ENCODE measurements around the gene AEBP1.

Gene AEBP1

DNA sequence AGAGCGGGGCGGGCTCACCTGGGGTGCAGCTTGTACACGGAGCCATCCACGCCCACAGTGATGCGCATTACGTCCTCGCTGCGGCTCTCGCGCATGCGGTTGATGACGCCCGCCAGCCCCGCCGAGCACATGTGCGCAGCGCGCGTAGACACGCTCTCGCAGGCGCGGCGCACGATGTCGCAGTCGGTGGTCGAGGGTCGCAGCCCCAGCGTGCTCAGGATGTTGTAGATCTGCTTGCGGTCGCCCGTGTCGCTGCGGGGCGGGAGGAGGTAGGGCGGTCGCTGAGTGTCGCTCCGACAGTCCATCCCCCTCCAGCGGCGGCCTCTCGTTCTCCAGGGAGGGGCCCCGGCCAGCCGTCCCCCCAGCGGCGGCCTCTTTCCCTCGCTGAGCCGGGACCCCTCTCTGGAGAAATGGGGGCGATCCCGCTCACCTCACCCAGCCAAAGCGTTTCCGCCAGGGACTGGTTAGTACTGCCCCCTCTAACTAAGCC, 41.4 kb downstream of the AEBP1 start:
- peak; percentile 51 for DNase-seq

DNA sequence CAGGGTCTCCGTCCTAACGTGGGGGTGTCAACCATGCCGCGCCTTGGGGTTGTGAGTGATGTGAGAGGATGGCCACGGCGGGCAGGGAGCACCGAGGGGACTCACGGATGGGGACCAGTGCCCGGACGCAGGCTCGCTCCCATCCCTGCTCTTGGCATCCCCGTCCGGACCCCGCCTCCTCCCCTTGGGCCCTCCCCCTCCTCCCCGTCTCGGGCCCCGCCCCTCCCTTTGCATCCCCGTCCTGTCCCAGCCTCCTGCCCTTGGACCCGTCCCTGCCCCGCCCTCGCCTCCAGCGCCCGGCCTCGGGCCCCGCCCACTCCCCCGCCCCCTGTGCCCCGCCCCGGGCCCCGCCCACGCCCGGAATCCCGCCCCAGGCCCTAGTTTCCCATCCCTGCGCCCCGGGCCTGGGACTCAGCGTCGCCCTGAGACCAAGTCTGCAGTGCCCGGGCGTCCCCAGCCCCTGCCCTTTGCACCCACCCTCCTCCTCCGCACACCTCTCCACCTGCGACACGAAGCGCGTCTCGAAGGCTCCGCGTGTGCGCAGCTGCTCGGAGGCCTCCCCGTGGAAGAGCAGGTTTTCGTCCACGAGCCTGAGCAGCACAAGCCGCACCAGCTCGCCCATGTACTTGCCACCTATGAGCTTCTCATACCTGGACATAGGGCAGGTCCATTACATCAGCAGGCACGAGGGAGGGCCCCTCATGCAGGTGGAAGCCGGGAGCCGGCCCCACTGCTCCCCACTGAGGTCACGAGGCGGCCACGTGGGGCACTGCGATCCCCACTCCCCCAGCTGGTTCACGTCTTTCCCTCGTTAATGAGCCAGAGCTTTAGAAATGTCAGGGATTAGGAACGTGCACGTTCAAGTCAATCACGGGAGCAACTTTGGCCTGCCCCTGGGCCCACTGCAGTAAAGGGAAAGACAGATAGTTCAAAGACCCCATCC, 42.1 kb downstream of the AEBP1 start:
- peak; percentile 86 for DNase-seq

DNA sequence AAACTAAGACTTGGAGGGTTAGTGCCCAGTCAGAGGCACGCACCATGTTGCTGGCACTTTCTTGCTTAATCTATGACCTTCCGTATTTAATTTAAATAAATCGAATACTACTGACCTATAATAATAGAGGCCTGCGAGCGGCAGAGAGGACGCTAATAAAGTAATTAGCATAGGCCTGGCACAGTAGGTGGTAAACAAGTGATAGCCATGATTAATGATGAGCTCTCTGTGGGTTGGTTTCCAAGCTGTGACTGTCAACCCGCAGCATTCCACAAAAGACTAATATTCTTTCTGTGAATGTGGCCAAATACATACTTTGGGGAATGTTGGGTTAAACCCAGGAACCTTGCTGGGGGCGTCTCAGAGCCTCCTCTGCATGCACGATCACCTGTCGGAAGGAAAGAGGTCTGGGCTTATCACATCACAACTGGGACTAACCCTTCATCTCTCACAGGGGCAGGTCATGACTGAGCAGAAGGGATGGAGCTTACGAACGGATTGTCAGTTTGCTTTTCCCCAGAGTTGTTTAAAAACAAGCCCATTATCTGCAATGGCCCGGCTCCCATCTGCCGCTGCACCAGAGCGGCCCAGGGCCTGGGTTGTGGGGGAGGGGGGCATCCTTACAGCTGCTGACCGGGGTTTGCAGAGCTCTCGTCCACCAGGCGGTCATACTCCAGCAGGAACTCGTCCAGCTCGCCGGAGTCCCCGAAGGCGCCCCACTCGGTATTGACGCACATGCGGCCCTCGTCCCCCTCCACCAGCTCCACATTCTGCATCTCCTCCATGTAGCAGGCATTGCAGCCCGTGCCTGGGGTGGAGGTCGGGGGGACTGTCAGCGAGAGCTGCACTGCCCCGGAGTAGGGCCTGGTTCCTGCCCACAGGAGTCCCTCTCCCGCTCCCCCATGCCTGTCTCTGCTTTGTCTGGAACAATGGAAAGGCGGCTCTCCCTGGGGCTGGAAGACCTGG, 43.2 kb downstream of the AEBP1 start:
- DNase-seq = peak; percentile 48

DNA sequence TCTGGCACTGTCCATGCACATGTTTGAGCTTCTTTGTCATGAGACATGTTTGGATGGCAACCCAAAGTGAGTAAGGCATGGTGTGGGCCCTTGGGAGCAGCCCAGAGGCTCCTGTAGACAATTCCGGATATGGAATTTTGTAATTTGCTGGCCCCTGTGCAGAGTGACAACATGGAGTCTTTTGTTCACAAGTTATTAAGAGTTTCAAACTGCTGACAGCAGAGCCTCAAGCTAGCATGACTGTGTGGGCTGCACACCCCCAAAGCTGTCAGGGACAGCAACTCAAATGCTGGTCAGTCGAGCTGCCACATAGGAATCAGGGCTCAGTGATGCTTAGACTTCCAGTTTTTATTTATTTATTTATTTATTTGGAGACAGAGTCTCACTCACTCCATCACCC, 44.0 kb downstream of the AEBP1 start:
- no peak for DNase-seq

DNA sequence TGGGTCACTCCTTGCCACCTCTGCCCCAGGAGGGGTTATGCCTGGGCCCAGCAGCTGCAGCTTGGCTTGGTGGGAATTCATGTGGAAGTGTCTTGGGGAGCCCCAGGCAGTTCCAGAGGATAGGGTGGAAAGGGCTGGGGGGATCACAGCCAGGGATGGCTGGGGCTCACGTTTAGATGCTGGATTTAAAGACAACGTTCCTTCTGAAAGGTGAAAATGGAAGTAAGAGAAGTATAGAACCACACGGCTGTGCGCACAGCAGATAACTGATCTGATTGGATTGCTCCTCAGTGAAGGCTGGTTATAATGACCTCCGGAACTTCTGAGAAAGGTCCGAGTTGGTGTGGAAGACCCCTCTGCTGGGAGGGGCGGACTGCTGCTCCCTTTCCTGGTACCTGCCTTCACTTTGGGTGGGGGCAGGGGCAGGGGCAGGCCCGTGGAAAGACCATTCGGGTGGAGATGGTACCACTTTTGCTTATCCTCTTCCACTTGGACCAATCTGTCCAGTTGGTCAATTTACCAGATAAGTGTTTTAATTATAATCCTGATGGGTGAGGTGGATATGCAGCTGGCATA, 44.9 kb downstream of the AEBP1 start:
- DNase-seq = no peak

DNA sequence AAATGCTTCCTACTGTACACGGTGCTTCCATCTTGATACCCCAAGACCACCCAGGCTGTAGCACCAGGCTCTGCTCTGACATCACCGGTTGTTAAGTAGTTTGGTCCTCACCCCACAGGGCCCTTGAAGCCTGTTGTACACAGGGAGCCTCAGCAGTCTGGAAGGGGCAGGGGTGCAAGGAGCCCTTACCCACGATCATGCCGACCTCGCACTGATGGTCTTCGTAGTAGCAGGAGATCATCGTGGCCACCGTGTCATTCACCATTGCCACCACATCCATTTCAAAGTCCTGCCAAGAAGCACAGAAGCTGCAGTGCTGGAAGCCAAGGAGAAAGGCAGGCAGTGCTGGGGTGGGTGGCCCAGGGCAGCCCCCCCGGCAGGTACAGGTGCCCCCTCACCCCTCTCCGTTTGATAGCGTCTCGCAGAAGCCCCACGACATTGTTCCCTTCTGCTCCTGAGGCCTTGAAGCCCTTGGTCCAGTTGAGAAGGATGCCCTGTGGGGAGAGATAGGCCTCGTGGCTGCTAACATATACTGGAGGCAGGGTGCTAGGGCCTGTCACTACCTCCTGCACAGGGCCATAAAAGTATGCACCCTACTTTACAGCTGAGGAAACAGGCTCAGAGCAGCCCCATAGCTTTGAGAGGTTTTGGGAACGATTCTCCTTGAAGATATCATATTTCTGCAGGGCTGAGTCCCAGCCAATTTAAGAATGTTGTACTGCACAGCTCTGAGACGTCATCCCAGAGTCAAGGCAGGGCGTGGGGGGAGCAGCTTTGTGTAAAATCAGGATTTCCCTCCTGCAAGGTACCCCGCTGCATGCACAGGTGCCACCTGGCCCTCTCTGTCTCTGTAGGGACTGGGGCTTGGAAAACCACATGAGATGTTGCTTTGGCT, 45.7 kb downstream of the AEBP1 start:
- no peak for DNase-seq

DNA sequence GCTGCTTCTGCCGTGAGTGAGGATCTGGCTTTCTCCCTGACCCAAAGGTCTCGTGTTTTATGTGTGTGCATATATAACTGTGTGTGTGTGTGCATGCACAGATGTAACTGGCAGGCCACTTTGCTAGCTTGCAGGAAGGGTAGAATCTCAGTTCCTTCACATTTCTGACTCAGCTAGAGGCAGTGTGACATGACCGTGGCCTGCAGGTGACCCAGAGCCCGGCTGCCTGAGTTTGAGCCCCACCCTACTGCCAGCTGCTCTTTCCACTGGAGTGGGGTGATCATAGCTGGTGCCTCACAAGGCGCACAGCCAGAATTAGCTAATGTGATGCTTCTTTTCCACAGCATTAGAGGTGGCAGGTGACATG, 46.3 kb downstream of the AEBP1 start:
- DNase-seq = peak; percentile 40

DNA sequence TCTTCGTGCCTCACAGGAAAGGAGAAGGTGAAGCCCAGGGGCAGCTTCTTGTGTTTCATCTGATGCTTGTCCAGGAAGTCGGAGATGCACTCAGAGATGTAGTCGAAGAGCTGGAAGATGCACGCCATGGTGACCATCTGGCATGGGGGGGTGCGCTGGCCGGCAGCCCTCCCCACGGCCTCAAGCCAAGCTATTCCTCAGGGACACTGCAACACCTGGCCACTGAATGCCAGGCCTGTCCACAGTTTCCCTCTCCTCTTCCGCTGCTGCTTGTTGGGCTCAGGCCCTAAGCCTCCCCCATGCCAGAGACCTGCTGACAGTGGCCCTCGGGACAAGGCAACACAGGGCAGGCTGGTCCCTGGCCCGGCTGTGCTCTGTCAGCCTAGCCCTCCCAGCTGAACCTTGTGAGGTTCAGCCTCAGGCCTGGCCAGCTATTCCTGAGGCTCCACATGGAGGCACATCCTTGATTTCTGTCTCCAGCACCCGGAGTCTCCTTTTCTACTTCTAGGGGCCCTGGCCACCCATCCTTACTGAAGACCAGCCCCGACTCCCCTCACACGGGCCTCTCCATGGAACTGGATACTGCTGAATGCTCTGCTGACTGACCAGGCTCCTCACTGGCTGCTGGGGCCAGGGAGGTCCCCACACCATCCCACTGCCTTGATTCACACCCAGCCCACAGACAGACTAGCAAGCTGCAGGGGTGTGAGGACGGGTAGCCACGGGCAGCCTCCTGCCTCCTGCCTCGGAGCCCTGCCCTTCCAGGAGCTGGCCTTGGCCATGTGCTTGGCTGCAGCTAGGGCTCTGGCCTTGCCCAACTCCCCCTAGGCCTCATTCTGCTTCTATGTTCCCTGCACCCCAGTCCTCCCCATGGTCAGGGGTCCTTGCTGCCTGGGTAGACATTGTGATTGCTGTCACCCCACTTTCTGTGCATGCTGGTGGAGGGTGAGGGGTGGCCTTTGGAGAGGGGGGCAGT, 47.1 kb downstream of the AEBP1 start:
- DNase-seq = no peak

DNA sequence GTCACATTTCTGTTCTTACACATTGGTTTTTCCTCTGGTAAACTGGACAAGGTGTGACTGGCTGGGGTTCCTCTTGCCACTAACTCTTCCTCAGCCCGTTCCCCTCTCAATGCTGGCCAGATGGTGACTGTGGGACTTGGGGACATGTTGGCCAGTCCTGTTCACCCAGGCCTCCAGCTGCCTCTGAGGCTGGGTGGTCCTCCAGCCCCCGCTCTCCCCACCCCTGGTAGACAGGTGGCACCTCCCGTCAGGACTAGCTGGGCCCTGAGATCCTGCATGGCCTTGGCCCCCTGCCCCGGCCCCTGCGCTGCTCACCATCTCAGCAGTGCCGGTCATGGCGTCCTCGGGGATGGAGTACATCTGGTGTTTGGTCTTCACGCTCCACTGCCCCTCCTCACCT, 47.8 kb downstream of the AEBP1 start:
- peak; percentile 38 for DNase-seq

DNA sequence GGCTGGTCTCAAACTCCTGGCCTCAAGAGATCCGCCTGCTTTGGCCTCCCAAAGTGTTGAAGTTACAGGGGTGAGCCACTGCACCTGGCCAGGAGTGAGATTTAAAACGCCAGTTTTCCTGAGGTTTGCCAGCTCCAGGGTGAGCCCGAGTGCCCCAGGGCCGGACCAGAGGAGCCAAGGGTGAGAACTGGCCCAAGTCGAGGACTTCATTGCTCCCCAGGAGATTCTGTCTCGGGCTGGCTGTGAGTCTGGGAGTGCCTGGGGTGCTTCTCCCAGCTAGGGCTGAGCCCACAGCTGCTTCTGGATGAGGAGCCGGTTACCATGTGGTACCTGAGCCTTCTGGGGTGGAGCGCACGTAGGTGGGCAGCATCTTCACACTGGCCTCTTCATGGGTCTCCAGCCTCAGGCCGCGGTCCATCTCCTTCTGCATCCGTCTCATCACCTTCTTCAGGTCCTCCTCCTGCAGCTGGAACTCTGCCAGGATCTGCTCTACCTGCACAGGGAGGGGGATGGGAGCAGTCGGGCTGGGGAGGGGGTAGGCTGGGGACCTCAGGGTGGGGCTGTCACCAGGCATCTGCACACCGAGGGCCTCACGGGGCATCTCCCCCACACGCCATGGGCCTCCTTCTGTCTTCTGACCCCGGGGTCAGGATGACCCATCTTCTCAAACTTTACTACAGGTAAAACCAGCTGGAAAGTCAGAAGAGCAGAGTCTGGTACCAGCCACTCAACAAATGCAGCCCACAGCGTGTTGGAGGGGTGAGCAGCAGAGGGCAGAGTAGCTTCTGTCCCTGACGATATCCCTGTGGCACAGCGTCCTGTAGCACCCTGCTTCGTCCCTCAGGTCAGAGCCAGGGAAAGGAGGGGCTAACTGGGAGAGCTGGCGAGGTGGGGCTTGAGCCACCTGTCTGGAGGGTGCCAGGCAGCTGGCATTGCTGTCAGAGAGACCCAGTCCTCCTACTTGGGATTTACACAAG, 49.1 kb downstream of the AEBP1 start:
- DNase-seq = peak; percentile 47

DNA sequence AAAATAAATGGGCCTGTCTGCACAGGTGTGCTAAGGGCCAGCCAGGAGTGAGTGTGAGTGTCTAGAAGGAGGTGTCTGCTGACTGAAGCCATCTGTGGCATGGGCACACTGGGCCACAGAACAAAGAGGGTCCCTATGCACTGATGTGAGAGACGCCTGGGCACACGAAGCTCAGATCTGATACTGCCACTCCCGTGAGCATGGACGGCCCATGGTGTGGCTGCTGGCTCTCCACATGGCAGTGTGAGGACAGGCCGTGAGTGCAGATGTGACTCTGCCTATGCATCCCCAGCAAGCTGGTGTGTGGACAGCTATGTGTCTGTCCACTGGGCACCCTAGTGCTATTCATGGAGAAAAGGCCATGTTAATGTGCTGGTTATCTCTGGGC, 49.8 kb downstream of the AEBP1 start:
- DNase-seq = peak; percentile 30

DNA sequence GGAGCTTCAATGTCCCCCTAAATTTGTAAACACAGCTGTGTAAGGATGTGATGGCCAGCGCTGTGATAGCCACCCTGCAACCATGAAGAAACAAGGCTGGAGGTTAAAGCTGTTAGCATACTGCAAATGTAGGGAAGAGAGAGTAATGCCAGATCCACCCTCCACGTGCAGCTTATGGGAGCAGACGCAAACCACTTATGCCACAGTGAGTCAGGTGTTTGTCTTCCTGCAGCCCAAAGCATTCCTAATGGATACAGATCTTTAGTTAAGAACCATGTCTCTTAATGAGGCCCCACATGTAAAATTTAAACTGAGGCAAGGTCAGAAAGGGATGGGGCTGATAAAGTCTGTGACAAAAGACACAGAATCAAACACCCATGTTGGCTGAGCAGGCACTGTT, 50.6 kb downstream of the AEBP1 start:
- DNase-seq = peak; percentile 72

DNA sequence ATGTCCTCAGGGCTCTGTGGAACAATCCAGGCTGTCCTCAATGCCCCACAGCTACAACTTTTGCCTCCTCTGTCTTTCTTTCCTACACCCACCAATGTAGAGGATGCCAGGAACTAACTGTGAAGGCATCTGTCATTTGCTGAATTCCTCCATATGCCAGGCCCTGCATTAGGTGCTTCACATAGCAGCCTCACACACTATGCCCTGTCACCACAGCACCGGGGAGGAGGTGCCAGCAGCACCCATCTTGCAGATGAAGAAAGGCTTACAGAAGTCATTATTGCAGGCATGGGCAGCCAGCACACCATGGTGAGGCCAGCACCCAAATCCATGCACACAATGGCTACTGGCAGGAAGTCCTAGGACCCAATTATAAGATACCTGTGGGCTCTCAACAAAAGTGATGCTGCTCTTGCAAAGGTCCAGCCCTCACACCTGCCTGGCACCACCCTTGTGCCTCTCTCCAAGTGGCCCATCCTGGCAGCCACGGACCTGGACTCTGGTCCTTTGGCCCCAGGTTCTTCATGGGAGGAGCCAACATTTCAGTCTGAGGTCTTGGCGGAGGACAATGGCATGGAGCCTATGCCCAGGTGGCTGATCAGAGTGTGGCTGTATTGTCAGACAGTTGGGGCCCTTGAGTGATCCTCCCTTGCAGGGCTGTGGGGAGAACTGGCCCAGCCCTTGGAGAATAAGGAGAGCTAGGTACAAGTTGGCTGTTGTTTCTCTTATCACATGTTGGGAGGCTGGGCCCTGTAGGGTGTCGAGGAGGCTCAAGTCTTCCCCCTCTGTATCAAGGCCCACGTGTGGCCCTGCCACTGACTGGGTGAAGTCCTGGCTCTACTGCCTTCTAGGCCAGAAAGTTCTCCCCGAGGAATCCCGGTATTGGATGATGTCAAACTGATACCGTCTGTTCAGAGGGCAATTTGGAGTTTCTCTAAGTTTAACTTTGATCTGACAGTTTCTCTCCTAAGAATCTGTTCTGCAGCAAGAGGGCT, 51.3 kb downstream of the AEBP1 start:
- DNase-seq = peak; percentile 45

DNA sequence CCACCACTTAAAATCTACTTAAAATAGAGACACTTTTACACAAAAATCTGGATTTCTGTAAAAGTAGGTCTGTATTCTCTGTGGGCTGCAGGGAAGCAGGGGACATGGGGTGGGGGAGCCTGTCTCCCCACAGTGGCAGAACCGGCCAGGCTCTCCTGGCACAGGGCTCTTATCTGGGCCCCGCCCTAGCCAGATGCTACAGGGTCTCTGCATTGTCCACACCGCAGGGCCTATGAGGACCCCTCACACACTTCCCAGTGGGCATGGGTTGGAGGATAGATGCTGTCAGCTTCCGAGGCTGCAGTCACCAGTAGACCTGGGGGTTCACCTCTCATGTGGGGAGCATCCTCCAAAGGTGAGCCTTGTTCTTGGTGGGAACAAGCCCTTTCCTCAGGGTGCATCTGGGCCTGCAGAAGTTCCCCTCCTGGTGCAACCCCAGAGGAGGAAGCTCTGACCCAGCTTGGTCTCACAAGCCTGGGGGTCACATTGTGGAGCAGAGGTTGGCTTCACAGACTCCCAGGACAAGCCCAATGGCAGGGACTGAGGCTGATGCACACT, 52.4 kb downstream of the AEBP1 start:
- DNase-seq = peak; percentile 29

DNA sequence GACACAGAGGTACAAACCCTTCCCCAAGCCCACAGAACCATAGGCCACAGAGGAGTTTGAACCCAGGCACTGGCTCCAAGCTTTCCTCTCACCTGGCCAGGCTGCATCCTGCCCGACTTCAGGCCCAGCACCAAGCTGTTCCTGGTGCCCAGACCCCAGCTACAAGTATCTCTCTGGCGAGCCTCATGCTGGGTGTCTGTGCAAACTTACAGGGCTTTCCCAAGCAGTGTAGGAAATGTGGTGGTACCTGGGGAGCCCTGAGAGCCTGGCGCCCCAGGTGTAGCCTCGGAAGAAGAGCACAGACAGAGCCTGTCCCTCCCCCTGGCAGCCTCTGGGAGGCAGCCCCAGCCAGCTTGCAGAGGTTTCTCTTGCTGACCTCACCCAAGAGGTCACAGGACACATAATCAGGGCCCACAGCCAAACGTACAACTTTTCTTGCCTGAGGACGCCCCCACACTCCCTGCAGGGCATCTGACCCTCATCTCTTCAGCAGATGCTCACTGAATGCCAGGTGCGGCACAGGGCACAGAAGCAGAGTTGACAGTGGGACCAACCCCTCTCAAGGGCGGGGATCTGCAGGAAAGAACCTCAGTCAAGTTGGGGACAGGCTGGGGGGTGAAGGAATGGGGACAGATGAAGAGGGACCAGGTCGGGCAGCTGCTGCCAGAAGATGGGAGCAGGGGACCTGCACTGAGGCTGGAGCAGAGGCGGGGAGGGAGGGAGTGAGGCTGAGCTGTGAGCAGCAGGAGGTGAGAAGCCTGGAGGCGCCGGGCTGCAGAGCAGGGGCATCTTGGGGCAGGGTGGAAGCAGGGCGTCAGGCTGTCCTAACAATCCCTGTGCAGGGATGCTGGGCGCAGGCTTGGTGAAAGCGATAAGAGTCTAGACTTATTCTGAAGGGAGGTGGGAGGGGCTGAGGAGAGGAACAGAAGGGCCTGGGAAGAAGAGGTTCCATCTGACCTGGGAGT, 53.3 kb downstream of the AEBP1 start:
- peak; percentile 53 for DNase-seq

DNA sequence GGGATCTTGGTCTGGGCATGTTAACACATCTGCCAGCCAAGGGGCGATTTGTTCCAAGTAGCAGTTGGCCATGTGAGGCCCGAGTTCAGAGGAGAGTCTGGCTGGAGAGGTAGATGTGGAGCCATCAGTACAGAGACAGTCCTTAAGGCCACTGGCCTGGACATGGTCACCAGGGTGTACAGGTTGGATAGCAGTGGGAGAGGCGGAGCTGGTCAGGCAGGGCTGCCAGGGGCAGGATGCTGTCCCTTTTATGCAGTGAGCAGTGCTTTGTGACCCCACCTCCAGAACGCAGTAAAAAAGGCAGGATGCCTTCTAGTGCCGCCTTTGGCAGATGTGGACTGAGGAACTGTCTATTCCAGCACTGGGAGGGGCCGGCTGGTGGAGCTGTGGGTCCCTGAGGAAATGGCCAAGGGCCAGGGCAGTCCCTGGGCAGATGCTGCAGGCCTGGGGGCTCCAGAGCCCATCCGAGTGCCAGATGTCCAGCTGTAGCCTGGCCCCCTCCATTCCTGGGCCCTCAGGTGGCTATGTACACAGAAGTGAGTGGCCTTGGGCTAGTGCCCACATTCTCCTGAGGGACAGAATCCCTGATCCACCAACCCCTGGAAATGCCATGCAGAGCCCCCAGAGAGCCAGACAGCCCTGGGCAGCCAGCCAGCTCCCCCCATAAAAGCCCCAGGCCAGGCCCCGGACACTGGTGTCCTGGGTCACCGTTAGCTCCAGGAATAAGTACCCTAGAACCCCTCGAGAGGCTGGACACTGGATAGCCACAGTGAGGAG, 54.1 kb downstream of the AEBP1 start:
- DNase-seq = peak; percentile 51
